Measurements from ENCODE around the gene ARID5B.

The ARID5B gene

GRCh38 chr10:61919646-61920215 is 18.2 kb downstream of the ARID5B start:
- CTCF ChIA-PET = interaction anchor here (0.5 to 0.7 kb wide), 2 partner anchors 531 to 1731 kb away, joined by 3 to 4 read pairs; no protein-coding TSS in a partner anchor
- no peak for DNase-seq (ENCODE audit: low spot score)

GRCh38 chr10:61921143-61921542 is 19.6 kb downstream of the ARID5B start:
- no peak overlapping the region for H3K27ac ChIP-seq
- ChIA-PET POLR2A (ENCODE audit: low non-redundant PET) (no interaction called here), CTCF (interaction anchor here (1.3 kb wide), 1 partner anchor 24 kb away, joined by 5 read pairs; no protein-coding TSS in a partner anchor)
- DNase-seq (ENCODE audit: low spot score) = no peak
- TF ChIP-seq CTCF (conservative IDR thresholded peaks at IDR 0.05; ENCODE audit: low read depth) = no peak

More at GRCh38 chr10:61919646-61920215, 18.2 kb downstream of the ARID5B start:
- no peak for TF ChIP-seq CTCF (conservative IDR thresholded peaks at IDR 0.05; ENCODE audit: low read depth)
- H3K27ac ChIP-seq = no peak overlapping the region
- POLR2A ChIA-PET (ENCODE audit: low non-redundant PET) = no interaction called here

- no peak overlapping the region for H3K27ac ChIP-seq
- TF ChIP-seq CTCF (conservative IDR thresholded peaks at IDR 0.05; ENCODE audit: low read depth) = no peak
- ChIA-PET CTCF (interaction anchor here (0.6 kb wide), 1 partner anchor 1027 kb away, joined by 3 read pairs; no protein-coding TSS in a partner anchor), POLR2A (ENCODE audit: low non-redundant PET) (no interaction called here)
- no peak for DNase-seq (ENCODE audit: low spot score)
Observed at GRCh38 chr10:61923210-61923949, 21.9 kb downstream of the ARID5B start.

GRCh38 chr10:61923950-61924274 is 22.4 kb downstream of the ARID5B start:
- POLR2A ChIA-PET (ENCODE audit: low non-redundant PET) = no interaction called here
- CTCF ChIA-PET = no interaction called here
- DNase-seq (ENCODE audit: low spot score) = no peak
- TF ChIP-seq CTCF (conservative IDR thresholded peaks at IDR 0.05; ENCODE audit: low read depth) = no peak
- H3K27ac ChIP-seq = no peak overlapping the region

GRCh38 chr10:61929555-61929954 is 28.1 kb downstream of the ARID5B start:
- no peak for DNase-seq (ENCODE audit: low spot score)
- H3K27ac ChIP-seq = no peak overlapping the region
- CTCF ChIA-PET = interaction anchor here (0.6 kb wide), 1 partner anchor 905 kb away, joined by 3 read pairs; no protein-coding TSS in a partner anchor
- POLR2A ChIA-PET (ENCODE audit: low non-redundant PET) = no interaction called here
- TF ChIP-seq CTCF (conservative IDR thresholded peaks at IDR 0.05; ENCODE audit: low read depth) = no peak

- TF ChIP-seq CTCF (conservative IDR thresholded peaks at IDR 0.05; ENCODE audit: low read depth) = no peak
- CTCF ChIA-PET = no interaction called here
- DNase-seq (ENCODE audit: low spot score) = peak; percentile 40
- POLR2A ChIA-PET (ENCODE audit: low non-redundant PET) = interaction anchor here (0.5 kb wide), 1 partner anchor 30 kb away, joined by 3 read pairs; no protein-coding TSS in a partner anchor
- H3K27ac ChIP-seq = no peak overlapping the region
Observed at GRCh38 chr10:61931620-61932332, 30.3 kb downstream of the ARID5B start.
